OCI-LY1 (cell line): ENCODE data around the gene DCAF16.

ENCODE experiments used
- EZH2 ChIP-seq: fragments of 200-600 bp; sonication (generic), shearing (Covaris generic); IDR thresholded peaks from 2 replicates; pipeline ENCODE4 v1.8.0; 2017; ENCODE audit warnings: borderline replicate concordance, mixed run types, mild to moderate bottlenecking, antibody characterized with exemption, low read length, moderate library complexity, mixed read lengths
- TF ChIP-seq, protein P1 (sequence below): fragments of 200-600 bp; sonication (generic), shearing (Covaris generic); IDR thresholded peaks from 2 replicates; pipeline ENCODE4 v1.5.1; 2017; ENCODE audit warnings: mild to moderate bottlenecking, antibody characterized with exemption, low read length, moderate library complexity, mixed read lengths

DNA sequence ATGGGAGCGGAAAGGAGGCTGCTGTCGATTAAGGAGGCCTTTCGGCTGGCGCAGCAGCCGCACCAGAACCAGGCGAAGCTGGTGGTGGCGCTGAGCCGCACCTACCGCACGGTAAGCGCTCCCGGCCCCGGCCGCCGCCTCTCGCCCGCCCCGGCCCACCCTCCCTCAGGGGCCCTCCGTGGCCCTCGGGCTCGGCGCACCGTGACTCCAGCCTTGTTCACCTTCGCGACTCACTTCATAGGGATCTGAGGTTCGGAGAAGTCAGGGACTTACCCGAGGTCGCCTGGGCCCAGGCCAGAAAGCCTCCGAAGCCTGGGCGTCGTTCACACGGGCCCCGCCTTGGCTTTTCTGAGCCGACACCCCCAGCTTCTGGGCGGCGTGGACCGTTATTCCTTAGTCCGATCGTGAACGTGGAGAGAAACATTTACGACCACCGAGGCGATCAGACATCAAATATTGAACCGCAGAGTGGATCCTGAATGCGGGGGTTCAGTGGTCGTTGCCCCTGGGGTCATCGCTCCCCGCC lies 584 bp upstream of the DCAF16 start:
- no peak for TF ChIP-seq EZH2
- TF ChIP-seq, protein P1, sequence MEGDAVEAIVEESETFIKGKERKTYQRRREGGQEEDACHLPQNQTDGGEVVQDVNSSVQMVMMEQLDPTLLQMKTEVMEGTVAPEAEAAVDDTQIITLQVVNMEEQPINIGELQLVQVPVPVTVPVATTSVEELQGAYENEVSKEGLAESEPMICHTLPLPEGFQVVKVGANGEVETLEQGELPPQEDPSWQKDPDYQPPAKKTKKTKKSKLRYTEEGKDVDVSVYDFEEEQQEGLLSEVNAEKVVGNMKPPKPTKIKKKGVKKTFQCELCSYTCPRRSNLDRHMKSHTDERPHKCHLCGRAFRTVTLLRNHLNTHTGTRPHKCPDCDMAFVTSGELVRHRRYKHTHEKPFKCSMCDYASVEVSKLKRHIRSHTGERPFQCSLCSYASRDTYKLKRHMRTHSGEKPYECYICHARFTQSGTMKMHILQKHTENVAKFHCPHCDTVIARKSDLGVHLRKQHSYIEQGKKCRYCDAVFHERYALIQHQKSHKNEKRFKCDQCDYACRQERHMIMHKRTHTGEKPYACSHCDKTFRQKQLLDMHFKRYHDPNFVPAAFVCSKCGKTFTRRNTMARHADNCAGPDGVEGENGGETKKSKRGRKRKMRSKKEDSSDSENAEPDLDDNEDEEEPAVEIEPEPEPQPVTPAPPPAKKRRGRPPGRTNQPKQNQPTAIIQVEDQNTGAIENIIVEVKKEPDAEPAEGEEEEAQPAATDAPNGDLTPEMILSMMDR: no peak
